Measurements from ENCODE around the gene GRXCR1.

The GRXCR1 gene

DNA sequence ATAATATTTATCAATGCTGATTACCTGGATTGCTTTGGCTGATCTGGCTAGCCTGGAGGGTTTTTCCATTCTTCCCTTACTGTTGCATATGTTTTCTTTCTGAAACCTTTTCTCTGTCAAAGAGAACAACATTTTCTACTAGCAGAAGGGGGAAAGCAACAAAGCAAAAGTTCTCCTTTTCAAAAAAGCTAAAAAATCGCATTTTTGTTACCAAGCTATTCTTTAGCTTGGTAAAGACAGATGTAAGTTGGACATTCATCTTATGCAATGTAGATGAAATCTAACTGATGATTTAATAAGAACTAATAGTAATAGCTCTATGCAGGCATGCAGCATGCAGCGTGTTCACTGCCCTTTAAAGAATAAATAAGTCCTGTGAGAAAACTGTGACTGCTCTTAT, at the start of gene GRXCR1:
TSS of gene GRXCR1 (plus strand) at position 301 of the 400 bp plus-strand sequence. CDS start 554 bp downstream, outside the sequence.
- no peaks in the 10 kb centered on the region for H3K9me3 ChIP-seq (ENCODE audit: insufficient read depth, low read length)
- no peak within 1 kb of the TSS for H3K4me3 ChIP-seq (ENCODE audit: low read length)
- no peaks in the 10 kb centered on the region for H3K27me3 ChIP-seq (ENCODE audit: low read depth, low read length)
- no peaks in the 10 kb centered on the region for H3K4me1 ChIP-seq (ENCODE audit: low read length)
- TF ChIP-seq, protein P1, sequence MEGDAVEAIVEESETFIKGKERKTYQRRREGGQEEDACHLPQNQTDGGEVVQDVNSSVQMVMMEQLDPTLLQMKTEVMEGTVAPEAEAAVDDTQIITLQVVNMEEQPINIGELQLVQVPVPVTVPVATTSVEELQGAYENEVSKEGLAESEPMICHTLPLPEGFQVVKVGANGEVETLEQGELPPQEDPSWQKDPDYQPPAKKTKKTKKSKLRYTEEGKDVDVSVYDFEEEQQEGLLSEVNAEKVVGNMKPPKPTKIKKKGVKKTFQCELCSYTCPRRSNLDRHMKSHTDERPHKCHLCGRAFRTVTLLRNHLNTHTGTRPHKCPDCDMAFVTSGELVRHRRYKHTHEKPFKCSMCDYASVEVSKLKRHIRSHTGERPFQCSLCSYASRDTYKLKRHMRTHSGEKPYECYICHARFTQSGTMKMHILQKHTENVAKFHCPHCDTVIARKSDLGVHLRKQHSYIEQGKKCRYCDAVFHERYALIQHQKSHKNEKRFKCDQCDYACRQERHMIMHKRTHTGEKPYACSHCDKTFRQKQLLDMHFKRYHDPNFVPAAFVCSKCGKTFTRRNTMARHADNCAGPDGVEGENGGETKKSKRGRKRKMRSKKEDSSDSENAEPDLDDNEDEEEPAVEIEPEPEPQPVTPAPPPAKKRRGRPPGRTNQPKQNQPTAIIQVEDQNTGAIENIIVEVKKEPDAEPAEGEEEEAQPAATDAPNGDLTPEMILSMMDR (IDR thresholded peaks at IDR 0.05; ENCODE audit: low read depth, low read length): no peak
- TF ChIP-seq EZH2phosphoT487 (IDR thresholded peaks at IDR 0.05; ENCODE audit: low read depth): no peak
- H3K36me3 ChIP-seq (replicated peaks; ENCODE audit: low read depth, low read length): no peaks in the 10 kb centered on the region
- H3K9ac ChIP-seq (ENCODE audit: low read length): no peak within 1 kb of the TSS
- no peaks in the 10 kb centered on the region for H3K79me2 ChIP-seq (ENCODE audit: low read length)
- H2AFZ ChIP-seq (ENCODE audit: low read depth, low read length): no peak within 1 kb of the TSS
- no peak within 1 kb of the TSS for H3K27ac ChIP-seq (ENCODE audit: low read length)
- no peak within 1 kb of the TSS for H3K4me2 ChIP-seq (ENCODE audit: low read length)
- no peaks in the 10 kb centered on the region for H4K20me1 ChIP-seq (ENCODE audit: insufficient read depth, low read length)

DNA sequence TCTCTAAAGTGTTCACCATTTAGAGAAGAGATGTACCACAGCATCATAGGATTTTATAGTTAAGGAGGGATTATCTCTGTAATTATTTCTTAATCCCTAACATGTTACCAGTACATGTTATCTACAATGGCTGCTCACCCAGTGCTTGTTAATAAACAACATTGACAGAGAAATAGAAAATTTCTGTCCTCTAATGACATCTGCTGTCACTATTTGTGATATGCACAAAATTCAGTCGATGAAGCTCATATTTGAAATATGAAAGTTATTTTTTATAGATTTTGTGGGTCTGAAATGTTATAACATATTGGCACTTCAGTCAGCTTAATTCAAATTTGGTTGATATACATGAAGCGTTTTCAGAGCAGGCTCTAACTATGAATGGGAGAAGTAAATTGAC, 48.8 kb upstream of the GRXCR1 start:
- Histone ChIP-seq H3K27ac (ENCODE audit: low read length) (no peak overlapping the region), H3K4me3 (ENCODE audit: low read length) (no peak overlapping the region), H3K27me3 (ENCODE audit: low read depth, low read length) (no peaks in the 10 kb centered on the region), H2AFZ (ENCODE audit: low read depth, low read length) (no peak overlapping the region), H3K4me2 (ENCODE audit: low read length) (no peak overlapping the region), H3K36me3 (replicated peaks; ENCODE audit: low read depth, low read length) (no peaks in the 10 kb centered on the region), H3K79me2 (ENCODE audit: low read length) (no peaks in the 10 kb centered on the region), H3K4me1 (ENCODE audit: low read length) (no peaks in the 10 kb centered on the region), H3K9ac (ENCODE audit: low read length) (no peak overlapping the region), H3K9me3 (ENCODE audit: insufficient read depth, low read length) (no peaks in the 10 kb centered on the region), H4K20me1 (ENCODE audit: insufficient read depth, low read length) (no peaks in the 10 kb centered on the region)
- TF ChIP-seq, protein P1 (IDR thresholded peaks at IDR 0.05; ENCODE audit: low read depth, low read length): peak; percentile 23
- TF ChIP-seq EZH2phosphoT487 (IDR thresholded peaks at IDR 0.05; ENCODE audit: low read depth): no peak

DNA sequence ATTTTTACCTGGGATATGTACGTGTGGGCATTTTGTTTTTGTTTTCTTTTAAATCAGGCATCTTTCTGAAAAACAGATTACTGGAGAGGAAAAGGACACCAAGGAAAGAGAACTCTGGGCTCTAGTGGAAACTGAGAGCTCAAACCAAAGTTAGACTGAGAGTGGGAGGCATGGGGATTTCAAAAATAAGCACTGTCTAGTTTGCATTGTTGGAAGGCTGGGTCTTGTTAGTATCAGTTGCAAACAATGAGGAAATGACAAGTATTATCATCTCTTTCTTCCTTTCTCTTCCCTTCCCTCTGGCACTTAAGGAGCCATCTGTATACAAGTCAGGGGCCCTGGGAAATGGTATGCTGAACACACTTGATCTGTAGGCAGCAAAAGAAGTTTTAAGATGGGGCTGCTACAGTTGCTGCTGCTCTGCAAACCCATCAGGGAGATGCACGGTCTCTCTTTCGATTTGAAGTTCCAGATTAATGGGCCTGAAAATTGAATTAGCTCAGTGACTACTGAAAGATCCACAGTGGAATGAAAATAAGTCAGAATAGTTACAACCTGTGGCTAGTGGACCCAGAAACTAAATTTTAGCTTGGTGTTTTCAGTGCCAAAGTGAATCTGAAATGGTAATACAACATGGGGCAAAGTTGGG, 48.0 kb upstream of the GRXCR1 start:
- TF ChIP-seq EZH2phosphoT487 (IDR thresholded peaks at IDR 0.05; ENCODE audit: low read depth): no peak
- TF ChIP-seq, protein P1 (IDR thresholded peaks at IDR 0.05; ENCODE audit: low read depth, low read length): no peak
- Histone ChIP-seq H3K4me1 (ENCODE audit: low read length) (no peaks in the 10 kb centered on the region), H3K9ac (ENCODE audit: low read length) (no peak overlapping the region), H3K9me3 (ENCODE audit: insufficient read depth, low read length) (no peaks in the 10 kb centered on the region), H2AFZ (ENCODE audit: low read depth, low read length) (no peak overlapping the region), H3K4me3 (ENCODE audit: low read length) (no peak overlapping the region), H3K27me3 (ENCODE audit: low read depth, low read length) (no peaks in the 10 kb centered on the region), H3K27ac (ENCODE audit: low read length) (no peak overlapping the region), H4K20me1 (ENCODE audit: insufficient read depth, low read length) (no peaks in the 10 kb centered on the region), H3K36me3 (replicated peaks; ENCODE audit: low read depth, low read length) (no peaks in the 10 kb centered on the region), H3K4me2 (ENCODE audit: low read length) (no peak overlapping the region), H3K79me2 (ENCODE audit: low read length) (no peaks in the 10 kb centered on the region)

DNA sequence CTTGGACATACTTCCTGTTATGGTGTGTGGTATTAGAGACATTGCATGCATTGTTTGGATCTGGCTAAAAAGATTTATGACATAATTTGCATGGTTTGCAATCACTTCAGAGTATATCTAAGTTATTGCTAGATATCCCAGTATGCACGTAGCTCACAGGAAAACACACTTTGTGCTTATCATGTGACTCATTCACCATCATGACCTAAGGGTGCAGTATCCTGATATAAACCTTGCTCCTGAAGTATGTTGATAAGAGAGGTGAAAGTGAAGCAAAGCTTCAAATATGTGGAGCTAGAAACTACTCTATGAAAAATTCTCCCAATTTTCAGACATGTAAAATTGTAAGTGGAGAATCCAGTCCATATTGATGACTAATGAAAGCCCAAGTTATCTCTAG, 46.9 kb upstream of the GRXCR1 start:
- no peaks in the 10 kb centered on the region for H3K4me1 ChIP-seq (ENCODE audit: low read length)

More for the DNA sequence above, 46.9 kb upstream of the GRXCR1 start:
- Histone ChIP-seq H4K20me1 (ENCODE audit: insufficient read depth, low read length) (no peaks in the 10 kb centered on the region), H3K9me3 (ENCODE audit: insufficient read depth, low read length) (no peaks in the 10 kb centered on the region), H3K79me2 (ENCODE audit: low read length) (no peaks in the 10 kb centered on the region), H3K4me3 (ENCODE audit: low read length) (no peak overlapping the region), H3K36me3 (replicated peaks; ENCODE audit: low read depth, low read length) (no peaks in the 10 kb centered on the region), H3K9ac (ENCODE audit: low read length) (no peak overlapping the region), H3K27ac (ENCODE audit: low read length) (no peak overlapping the region), H3K4me2 (ENCODE audit: low read length) (no peak overlapping the region), H2AFZ (ENCODE audit: low read depth, low read length) (no peak overlapping the region), H3K27me3 (ENCODE audit: low read depth, low read length) (no peaks in the 10 kb centered on the region)
- TF ChIP-seq EZH2phosphoT487 (IDR thresholded peaks at IDR 0.05; ENCODE audit: low read depth): no peak
- TF ChIP-seq, protein P1 (IDR thresholded peaks at IDR 0.05; ENCODE audit: low read depth, low read length): no peak
